H9 (cell line): ENCODE data around the gene LIM2. TPM values are rescaled to one million over a fixed set of nuclear protein-coding genes. Genes with fewer than 3 reads are reported as not detected.

Experiments used
- DNase-seq: peaks from one replicate; pipeline ENCODE4 v3.0.0-alpha.2; 2017
- H2AFZ ChIP-seq: one replicate; pipeline ENCODE4 v1.6.1; 2013; ENCODE audit warnings: mild to moderate bottlenecking, low read length, control low read depth, moderate library complexity
- H2AK5ac ChIP-seq: 2 replicates; pipeline ENCODE4 v1.6.1; 2013; ENCODE audit warnings: low read length, control low read depth, mixed read lengths; ENCODE audit not compliant: insufficient read length
- H2BK120ac ChIP-seq: one replicate; pipeline ENCODE4 v1.6.1; 2013; ENCODE audit warnings: low read depth, mild to moderate bottlenecking, low read length, control low read depth, inconsistent platforms; ENCODE audit not compliant: poor library complexity, severe bottlenecking
- H2BK12ac ChIP-seq: 2 replicates; pipeline ENCODE4 v1.6.1; 2013; ENCODE audit warnings: low read length, control low read depth, mixed read lengths, low read depth; ENCODE audit not compliant: insufficient read length
- H2BK15ac ChIP-seq: 2 replicates; pipeline ENCODE4 v1.6.1; 2013; ENCODE audit warnings: low read depth, low read length, control low read depth
- H2BK20ac ChIP-seq: one replicate; pipeline ENCODE4 v1.6.1; 2013; ENCODE audit warnings: low read depth, mild to moderate bottlenecking, low read length, control low read depth, inconsistent platforms; ENCODE audit not compliant: poor library complexity, severe bottlenecking
- H2BK5ac ChIP-seq: 2 replicates; pipeline ENCODE4 v1.6.1; 2013; ENCODE audit warnings: low read length, control low read depth, mixed read lengths; ENCODE audit not compliant: insufficient read length
- H3K14ac ChIP-seq: 2 replicates; pipeline ENCODE4 v1.6.1; 2013; ENCODE audit warnings: low read length, control low read depth; ENCODE audit not compliant: insufficient read depth
- H3K18ac ChIP-seq: 2 replicates; pipeline ENCODE4 v1.6.1; 2013; ENCODE audit warnings: low read depth, mild to moderate bottlenecking, mixed read lengths, low read length, control low read depth; ENCODE audit not compliant: insufficient read length
- H3K23ac ChIP-seq: 2 replicates; pipeline ENCODE4 v1.6.1; 2013; ENCODE audit warnings: low read length, control low read depth, mixed read lengths, low read depth; ENCODE audit not compliant: insufficient read length
- H3K23me2 ChIP-seq: 2 replicates; pipeline ENCODE4 v1.6.1; 2013; ENCODE audit warnings: low read depth, mild to moderate bottlenecking, mixed read lengths, low read length, control low read depth; ENCODE audit not compliant: insufficient read length, poor library complexity, severe bottlenecking
- H3K27ac ChIP-seq: 2 replicates; pipeline ENCODE4 v1.5.1; 2013; ENCODE audit warnings: low read length, control low read depth, mixed read lengths, low read depth; ENCODE audit not compliant: insufficient read length
- H3K27me3 ChIP-seq: 2 replicates; pipeline ENCODE4 v1.6.1; 2013; ENCODE audit warnings: low read length, control low read depth, inconsistent platforms; ENCODE audit not compliant: insufficient read depth
- H3K4ac ChIP-seq: 2 replicates; pipeline ENCODE4 v1.6.1; 2013; ENCODE audit warnings: low read depth, mild to moderate bottlenecking, control low read depth, inconsistent platforms, low read length, moderate library complexity
- H3K4me1 ChIP-seq: 2 replicates; pipeline ENCODE4 v1.6.1; 2013; ENCODE audit warnings: low read length, control low read depth, inconsistent platforms; ENCODE audit not compliant: insufficient read depth
- H3K4me2 ChIP-seq: 2 replicates; pipeline ENCODE4 v1.6.1; 2013; ENCODE audit warnings: low read length, control low read depth, mixed read lengths; ENCODE audit not compliant: insufficient read length, insufficient read depth
- H3K56ac ChIP-seq: 2 replicates; pipeline ENCODE4 v1.6.1; 2013; ENCODE audit warnings: low read depth, mild to moderate bottlenecking, mixed read lengths, low read length, control low read depth; ENCODE audit not compliant: insufficient read length
- H3K79me1 ChIP-seq: 2 replicates; pipeline ENCODE4 v1.6.1; 2013; ENCODE audit warnings: low read depth, mild to moderate bottlenecking, moderate library complexity, low read length, control low read depth, inconsistent platforms; ENCODE audit not compliant: insufficient read depth, poor library complexity, severe bottlenecking
- H3K79me2 ChIP-seq: 2 replicates; pipeline ENCODE4 v1.6.1; 2013; ENCODE audit warnings: low read length, control low read depth, inconsistent platforms; ENCODE audit not compliant: insufficient read depth
- H3K9ac ChIP-seq: 2 replicates; pipeline ENCODE4 v1.6.1; 2013; ENCODE audit warnings: low read length, control low read depth, mixed read lengths; ENCODE audit not compliant: insufficient read length; ENCODE audit errors: extremely low read depth
- H3K9me3 ChIP-seq: one replicate; pipeline ENCODE4 v1.6.1; 2013; ENCODE audit warnings: low read depth, low read length, inconsistent platforms; ENCODE audit not compliant: control insufficient read depth
- H3T11ph ChIP-seq: one replicate; pipeline ENCODE4 v1.6.1; 2013; ENCODE audit warnings: mild to moderate bottlenecking, low read length, control low read depth, inconsistent platforms
- H4K20me1 ChIP-seq: one replicate; pipeline ENCODE4 v1.6.1; 2013; ENCODE audit not compliant: control insufficient read depth, insufficient read length, insufficient read depth
- H4K5ac ChIP-seq: 2 replicates; pipeline ENCODE4 v1.6.1; 2013; ENCODE audit warnings: low read depth, mild to moderate bottlenecking, mixed read lengths, low read length, control low read depth; ENCODE audit not compliant: insufficient read length
- H4K8ac ChIP-seq: replicated peaks from 2 replicates; pipeline ENCODE4 v1.6.1; 2013; ENCODE audit warnings: low read length, control low read depth, mixed read lengths, low read depth; ENCODE audit not compliant: insufficient read length
- H4K91ac ChIP-seq: 2 replicates; pipeline ENCODE4 v1.6.1; 2013; ENCODE audit warnings: low read depth, mild to moderate bottlenecking, moderate library complexity, mixed read lengths, low read length, control low read depth; ENCODE audit not compliant: insufficient read length
- H3K27ac Mint-ChIP-seq, 3 experiments: 2 replicates in 2 of 3; 3 replicates in 1 of 3; pipeline ENCODE4 v1.8.0; 2020 to 2021; ENCODE audit warnings: mixed read lengths in 3 of 3, mild to moderate bottlenecking in 1 of 3, moderate library complexity in 1 of 3
- H3K27me3 Mint-ChIP-seq: 2 replicates; pipeline ENCODE4 v1.8.0; 2021; ENCODE audit warnings: low read depth, mild to moderate bottlenecking, moderate library complexity, mixed read lengths
- H3K36me3 Mint-ChIP-seq, 3 experiments: 2 replicates in 2 of 3; 3 replicates in 1 of 3; pipeline ENCODE4 v1.8.0; 2020 to 2021; ENCODE audit warnings: low read depth in 3 of 3, mixed read lengths in 3 of 3; ENCODE audit not compliant: insufficient read depth in 1 of 3
- H3K4me1 Mint-ChIP-seq, 2 experiments: 2 replicates each; pipeline ENCODE4 v1.8.0; 2020; ENCODE audit warnings: mixed read lengths in 2 of 2
- H3K4me3 Mint-ChIP-seq, 2 experiments: 2 replicates in 1 of 2; 3 replicates in 1 of 2; pipeline ENCODE4 v1.8.0; 2020 to 2021; ENCODE audit warnings: mild to moderate bottlenecking in 2 of 2, mixed read lengths in 2 of 2, moderate library complexity in 1 of 2
- H3K9me3 Mint-ChIP-seq, 2 experiments: 2 replicates in 1 of 2; 3 replicates in 1 of 2; pipeline ENCODE4 v1.8.0; 2020; ENCODE audit warnings: mild to moderate bottlenecking in 2 of 2, mixed read lengths in 2 of 2, moderate library complexity in 1 of 2
- CTCF ChIP-seq: fragments of 200-600 bp; sonication (generic); conservative IDR thresholded peaks from 3 replicates; pipeline ENCODE4 v1.8.0; 2021; ENCODE audit warnings: antibody characterized with exemption, mild to moderate bottlenecking
- WGBS: extraction: QIAGEN DNeasy Blood & Tissue Kit; methylation state at CpG from one replicate; pipeline ENCODE4 v1.1.7; 2013; ENCODE audit warnings: missing lambda C conversion rate, low lambda C conversion rate, mixed read lengths; ENCODE audit not compliant: insufficient read length; ENCODE audit errors: extremely low coverage; 5-methylcytosine and 5-hydroxymethylcytosine counted together
- total RNA-seq: library from RNA; stranded (reverse); gene quantifications from 2 replicates; pipeline ENCODE4 v1.2.1, GENCODE V29; 2021

Gene LIM2
- total RNA-seq, 1 experiment from 2014 or later, result not detected

GRCh38 chr19:51399231-51399630, 11.5 kb upstream of the LIM2 start:
- Mint-ChIP-seq H3K27me3 (peaks cover 8% of the 10 kb centered on the region; the same call in 1 of the 2 replicates), H3K27ac (no peak overlapping the region), H3K4me1 (peaks cover 17 to 27% of the 10 kb centered on the region in 2 experiments), H3K36me3 (peaks cover 34 to 56% (median 38%) of the 10 kb centered on the region in 3 experiments), H3K9me3 (peaks cover 36 to 38% of the 10 kb centered on the region in 2 experiments), H3K4me3 (no peak overlapping the region)
- H3T11ph ChIP-seq, result no peak overlapping the region
- no peak overlapping the region for H3K14ac ChIP-seq
- DNase-seq, result no peak
- no peak overlapping the region for H2AK5ac ChIP-seq
- H3K79me1 ChIP-seq, result no peaks in the 10 kb centered on the region
- no peak overlapping the region for H4K8ac ChIP-seq
- H3K18ac ChIP-seq, result no peak overlapping the region
- H3K56ac ChIP-seq, result no peak overlapping the region
- no peak overlapping the region for H2BK120ac ChIP-seq
- H2BK15ac ChIP-seq, result no peak overlapping the region
- H4K5ac ChIP-seq, result no peak overlapping the region
- no peak overlapping the region for H3K4ac ChIP-seq
- no peak overlapping the region for H2BK20ac ChIP-seq
- H3K27ac ChIP-seq, result no peak overlapping the region
- no peaks in the 10 kb centered on the region for H4K20me1 ChIP-seq
- H3K27me3 ChIP-seq, result no peaks in the 10 kb centered on the region
- H3K9ac ChIP-seq, result no peak overlapping the region
- H3K4me1 ChIP-seq, result no peaks in the 10 kb centered on the region
- H3K23ac ChIP-seq, result no peak overlapping the region
- H3K9me3 ChIP-seq, result peaks cover 19% of the 10 kb centered on the region
- H2BK12ac ChIP-seq, result no peak overlapping the region
- no peak overlapping the region for H2BK5ac ChIP-seq
- H2AFZ ChIP-seq, result no peak overlapping the region
- no peak overlapping the region for H4K91ac ChIP-seq
- no peak overlapping the region for H3K4me2 ChIP-seq
- no peaks in the 10 kb centered on the region for H3K79me2 ChIP-seq
- no CpG with 5 or more reads among the region's 5 CpGs for WGBS
- H3K23me2 ChIP-seq, result peaks cover 3% of the 10 kb centered on the region
- TF ChIP-seq CTCF, result no peak
